HL-60 (cell line): Measurements from ENCODE around the gene IFTAP.

Experiments
- GABPA ChIP-seq: IDR thresholded peaks from 2 replicates; pipeline ENCODE4 v1.6.1; 2012; ENCODE audit warnings: low read depth
- POLR2AphosphoS5 ChIP-seq: IDR thresholded peaks from 2 replicates; pipeline ENCODE4 v1.6.1; 2012; ENCODE audit warnings: low read depth
- SPI1 ChIP-seq: IDR thresholded peaks from 2 replicates; pipeline ENCODE4 v1.6.1; 2012; ENCODE audit warnings: low read depth, mild to moderate bottlenecking, borderline replicate concordance
- TF ChIP-seq, protein P1 (sequence below): IDR thresholded peaks from one replicate; pipeline ENCODE4 v1.5.1; 2011; ENCODE audit warnings: low read length, control low read depth, inconsistent platforms; ENCODE audit not compliant: insufficient read depth
- TF ChIP-seq, protein P2 (sequence below): IDR thresholded peaks from 2 replicates; pipeline ENCODE4 v1.6.1; 2012; ENCODE audit warnings: low read depth; ENCODE audit not compliant: insufficient replicate concordance

DNA sequence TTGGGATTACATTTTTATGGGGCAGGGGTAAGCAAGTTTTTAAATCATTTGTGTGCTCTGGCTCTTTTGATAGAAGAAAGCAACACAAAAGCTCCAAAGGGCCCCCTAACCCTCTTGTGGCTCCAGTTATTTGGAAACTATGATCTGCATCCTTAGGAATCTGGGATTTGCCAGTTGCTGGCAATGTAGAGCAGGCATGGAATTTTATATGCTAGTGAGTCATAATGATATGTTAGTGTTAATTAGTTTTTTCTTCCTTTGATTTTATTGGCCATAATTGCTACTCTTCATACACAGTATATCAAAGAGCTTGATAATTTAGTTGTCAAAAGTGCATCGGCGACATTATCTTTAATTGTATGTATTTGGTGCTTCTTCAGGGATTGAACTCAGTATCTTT is 16.4 kb upstream of the IFTAP start:
- TF ChIP-seq, protein P1, sequence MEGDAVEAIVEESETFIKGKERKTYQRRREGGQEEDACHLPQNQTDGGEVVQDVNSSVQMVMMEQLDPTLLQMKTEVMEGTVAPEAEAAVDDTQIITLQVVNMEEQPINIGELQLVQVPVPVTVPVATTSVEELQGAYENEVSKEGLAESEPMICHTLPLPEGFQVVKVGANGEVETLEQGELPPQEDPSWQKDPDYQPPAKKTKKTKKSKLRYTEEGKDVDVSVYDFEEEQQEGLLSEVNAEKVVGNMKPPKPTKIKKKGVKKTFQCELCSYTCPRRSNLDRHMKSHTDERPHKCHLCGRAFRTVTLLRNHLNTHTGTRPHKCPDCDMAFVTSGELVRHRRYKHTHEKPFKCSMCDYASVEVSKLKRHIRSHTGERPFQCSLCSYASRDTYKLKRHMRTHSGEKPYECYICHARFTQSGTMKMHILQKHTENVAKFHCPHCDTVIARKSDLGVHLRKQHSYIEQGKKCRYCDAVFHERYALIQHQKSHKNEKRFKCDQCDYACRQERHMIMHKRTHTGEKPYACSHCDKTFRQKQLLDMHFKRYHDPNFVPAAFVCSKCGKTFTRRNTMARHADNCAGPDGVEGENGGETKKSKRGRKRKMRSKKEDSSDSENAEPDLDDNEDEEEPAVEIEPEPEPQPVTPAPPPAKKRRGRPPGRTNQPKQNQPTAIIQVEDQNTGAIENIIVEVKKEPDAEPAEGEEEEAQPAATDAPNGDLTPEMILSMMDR: no peak
- TF ChIP-seq POLR2AphosphoS5: no peak
- TF ChIP-seq GABPA: no peak
- TF ChIP-seq, protein P2, sequence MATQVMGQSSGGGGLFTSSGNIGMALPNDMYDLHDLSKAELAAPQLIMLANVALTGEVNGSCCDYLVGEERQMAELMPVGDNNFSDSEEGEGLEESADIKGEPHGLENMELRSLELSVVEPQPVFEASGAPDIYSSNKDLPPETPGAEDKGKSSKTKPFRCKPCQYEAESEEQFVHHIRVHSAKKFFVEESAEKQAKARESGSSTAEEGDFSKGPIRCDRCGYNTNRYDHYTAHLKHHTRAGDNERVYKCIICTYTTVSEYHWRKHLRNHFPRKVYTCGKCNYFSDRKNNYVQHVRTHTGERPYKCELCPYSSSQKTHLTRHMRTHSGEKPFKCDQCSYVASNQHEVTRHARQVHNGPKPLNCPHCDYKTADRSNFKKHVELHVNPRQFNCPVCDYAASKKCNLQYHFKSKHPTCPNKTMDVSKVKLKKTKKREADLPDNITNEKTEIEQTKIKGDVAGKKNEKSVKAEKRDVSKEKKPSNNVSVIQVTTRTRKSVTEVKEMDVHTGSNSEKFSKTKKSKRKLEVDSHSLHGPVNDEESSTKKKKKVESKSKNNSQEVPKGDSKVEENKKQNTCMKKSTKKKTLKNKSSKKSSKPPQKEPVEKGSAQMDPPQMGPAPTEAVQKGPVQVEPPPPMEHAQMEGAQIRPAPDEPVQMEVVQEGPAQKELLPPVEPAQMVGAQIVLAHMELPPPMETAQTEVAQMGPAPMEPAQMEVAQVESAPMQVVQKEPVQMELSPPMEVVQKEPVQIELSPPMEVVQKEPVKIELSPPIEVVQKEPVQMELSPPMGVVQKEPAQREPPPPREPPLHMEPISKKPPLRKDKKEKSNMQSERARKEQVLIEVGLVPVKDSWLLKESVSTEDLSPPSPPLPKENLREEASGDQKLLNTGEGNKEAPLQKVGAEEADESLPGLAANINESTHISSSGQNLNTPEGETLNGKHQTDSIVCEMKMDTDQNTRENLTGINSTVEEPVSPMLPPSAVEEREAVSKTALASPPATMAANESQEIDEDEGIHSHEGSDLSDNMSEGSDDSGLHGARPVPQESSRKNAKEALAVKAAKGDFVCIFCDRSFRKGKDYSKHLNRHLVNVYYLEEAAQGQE: no peak
- TF ChIP-seq SPI1: no peak
